ENCODE measurements around the gene MAPK12. TPM values are rescaled to one million over a fixed set of nuclear protein-coding genes. Genes with fewer than 3 reads are reported as not detected.

Gene MAPK12
- total RNA-seq, 2 donors from 2014 or later, result 5.0 to 13.0 TPM

DNA sequence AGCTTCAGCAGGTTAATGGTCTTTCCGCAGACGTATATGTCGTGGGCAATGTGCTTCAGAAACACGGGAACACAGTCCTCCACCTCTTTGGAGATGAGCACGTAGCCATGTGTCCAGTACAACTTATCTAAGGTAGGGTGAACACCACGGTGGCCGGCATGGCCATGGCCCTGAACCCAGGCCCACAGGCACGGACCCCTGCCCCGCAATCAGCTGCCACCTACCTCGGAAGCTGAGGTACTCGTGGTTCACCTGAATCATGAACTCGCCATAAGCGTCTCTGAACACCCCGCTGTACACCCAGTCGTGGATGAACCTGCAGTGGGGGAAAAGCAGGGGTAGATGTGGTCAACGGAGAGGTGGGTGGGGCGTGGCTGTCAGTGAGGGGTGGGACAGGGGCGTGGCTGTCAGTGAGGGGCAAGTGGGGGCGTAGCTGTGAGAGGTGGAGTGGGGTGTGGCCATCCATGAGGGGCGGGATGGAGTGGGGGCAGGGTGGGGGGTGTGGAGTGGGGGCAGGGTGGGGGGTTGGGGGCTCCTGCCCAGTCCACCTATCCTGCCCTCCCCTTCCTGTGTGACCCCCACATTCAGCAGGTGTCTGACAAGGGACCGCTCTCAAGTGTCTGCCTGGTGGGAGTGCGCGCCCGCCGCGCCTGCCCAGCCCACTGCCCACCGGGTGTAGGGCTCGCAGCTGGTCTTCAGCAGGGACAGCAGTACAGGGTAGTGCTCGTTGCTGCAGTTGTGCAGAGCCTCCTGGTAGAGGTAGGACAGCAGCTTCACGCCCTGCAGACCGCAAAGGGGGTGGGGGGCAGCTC is 35.2 kb downstream of the MAPK12 start:
- no peaks in the 10 kb centered on the region for H3K4me1 ChIP-seq
- H3K27ac ChIP-seq, result no peak overlapping the region
- no peak overlapping the region for H3K4me3 ChIP-seq
- peaks cover 68% of the 10 kb centered on the region for H3K36me3 ChIP-seq
- TF ChIP-seq, protein P1, sequence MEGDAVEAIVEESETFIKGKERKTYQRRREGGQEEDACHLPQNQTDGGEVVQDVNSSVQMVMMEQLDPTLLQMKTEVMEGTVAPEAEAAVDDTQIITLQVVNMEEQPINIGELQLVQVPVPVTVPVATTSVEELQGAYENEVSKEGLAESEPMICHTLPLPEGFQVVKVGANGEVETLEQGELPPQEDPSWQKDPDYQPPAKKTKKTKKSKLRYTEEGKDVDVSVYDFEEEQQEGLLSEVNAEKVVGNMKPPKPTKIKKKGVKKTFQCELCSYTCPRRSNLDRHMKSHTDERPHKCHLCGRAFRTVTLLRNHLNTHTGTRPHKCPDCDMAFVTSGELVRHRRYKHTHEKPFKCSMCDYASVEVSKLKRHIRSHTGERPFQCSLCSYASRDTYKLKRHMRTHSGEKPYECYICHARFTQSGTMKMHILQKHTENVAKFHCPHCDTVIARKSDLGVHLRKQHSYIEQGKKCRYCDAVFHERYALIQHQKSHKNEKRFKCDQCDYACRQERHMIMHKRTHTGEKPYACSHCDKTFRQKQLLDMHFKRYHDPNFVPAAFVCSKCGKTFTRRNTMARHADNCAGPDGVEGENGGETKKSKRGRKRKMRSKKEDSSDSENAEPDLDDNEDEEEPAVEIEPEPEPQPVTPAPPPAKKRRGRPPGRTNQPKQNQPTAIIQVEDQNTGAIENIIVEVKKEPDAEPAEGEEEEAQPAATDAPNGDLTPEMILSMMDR (IDR thresholded peaks at IDR 0.05), result no peak
- H3K27me3 ChIP-seq, result no peaks in the 10 kb centered on the region
- no peak for DNase-seq (ENCODE audit: low spot score)
- no peaks in the 10 kb centered on the region for H3K9me3 ChIP-seq

DNA sequence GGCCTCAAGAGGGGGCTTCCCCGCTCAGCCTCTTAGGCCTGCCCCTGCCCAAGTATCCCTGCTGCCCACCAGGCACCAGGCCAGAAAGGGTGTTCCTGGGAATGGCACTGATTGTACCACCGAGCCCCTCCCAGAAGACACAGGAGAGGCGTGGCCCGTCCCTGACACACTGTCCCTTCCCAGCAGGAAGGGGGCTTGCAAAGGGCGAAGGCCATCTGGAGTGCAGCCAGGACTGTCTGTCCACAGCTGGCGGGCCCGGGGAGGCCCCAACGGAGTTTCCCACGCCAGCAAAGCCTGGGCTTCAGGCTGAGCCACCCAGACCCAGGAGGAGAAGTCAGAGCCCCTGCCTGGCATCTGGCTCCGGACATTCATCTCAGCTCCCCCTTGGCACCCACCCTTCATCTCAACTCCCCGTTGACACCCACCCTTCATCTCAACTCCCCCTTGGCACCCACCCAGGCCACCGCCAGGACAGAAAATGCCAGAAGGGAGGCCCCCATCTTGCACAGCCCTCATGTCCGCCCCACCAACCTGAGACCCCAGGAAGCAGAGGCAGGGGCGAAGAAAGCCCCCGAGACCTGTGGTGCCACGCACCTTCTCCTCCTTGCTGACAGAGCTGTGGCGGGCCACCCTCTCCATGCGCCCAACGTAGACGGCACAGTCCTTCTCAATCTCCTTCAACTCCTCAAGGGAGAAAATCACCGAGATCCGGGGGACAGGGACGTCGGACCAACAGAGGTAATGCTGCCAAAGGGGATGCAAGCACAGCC is 36.1 kb downstream of the MAPK12 start:
- no peak for DNase-seq (ENCODE audit: low spot score)
- TF ChIP-seq, protein P1 (IDR thresholded peaks at IDR 0.05), result no peak
- Histone ChIP-seq H3K36me3 (peaks cover 77% of the 10 kb centered on the region), H3K4me1 (no peaks in the 10 kb centered on the region), H3K9me3 (no peaks in the 10 kb centered on the region), H3K27ac (no peak overlapping the region), H3K27me3 (no peaks in the 10 kb centered on the region), H3K4me3 (no peak overlapping the region)

DNA sequence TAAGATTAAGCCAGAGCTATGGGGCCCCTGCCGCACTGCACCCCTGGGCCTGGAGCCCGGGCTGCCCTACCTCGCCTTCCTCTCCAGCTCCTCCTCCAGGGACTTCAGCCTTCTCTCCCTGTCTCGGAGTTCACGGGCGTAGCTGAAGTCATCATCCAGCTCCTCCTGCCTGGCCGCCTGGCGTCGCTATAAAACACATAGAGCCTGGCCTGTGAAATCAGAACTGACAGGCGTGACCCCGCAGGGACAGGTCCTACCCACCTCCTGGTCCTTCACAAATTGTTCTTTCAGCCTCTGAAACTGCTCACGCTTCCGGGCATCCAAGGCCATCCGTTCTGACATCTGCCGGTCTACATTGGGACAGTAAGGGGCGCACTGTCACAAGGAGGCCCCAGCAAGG is 37.4 kb downstream of the MAPK12 start:
- Histone ChIP-seq H3K4me1 (peaks cover 0 to 4% of the 10 kb centered on the region in 2 donors), H3K9me3 (no peaks in the 10 kb centered on the region), H3K4me3 (no peak overlapping the region), H3K27me3 (no peaks in the 10 kb centered on the region), H3K36me3 (peaks cover 78% of the 10 kb centered on the region), H3K27ac (no peak overlapping the region)
- DNase-seq (ENCODE audit: low spot score), result no peak
- TF ChIP-seq, protein P1 (IDR thresholded peaks at IDR 0.05), result no peak

DNA sequence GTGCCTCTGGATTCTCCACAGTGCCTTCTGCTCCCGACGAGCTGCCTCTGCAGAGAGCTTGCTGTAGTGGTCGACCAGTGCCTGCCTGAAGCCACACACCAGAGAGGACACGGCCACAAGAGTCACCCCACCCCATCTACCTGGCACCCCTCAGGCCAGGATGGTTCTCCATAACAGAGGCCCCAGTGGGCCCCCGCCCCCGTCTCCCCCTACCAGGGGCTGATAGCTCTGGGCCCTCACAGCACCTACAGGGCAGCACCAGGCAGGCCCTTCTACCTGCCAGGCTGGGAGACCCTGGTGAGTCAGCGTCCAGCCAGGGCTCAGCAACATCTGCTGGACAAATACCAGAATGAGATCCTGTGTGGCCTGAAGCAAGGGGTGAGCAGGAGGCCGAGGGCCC is 39.0 kb downstream of the MAPK12 start:
- Histone ChIP-seq H3K4me1 (peaks cover 0 to 4% of the 10 kb centered on the region in 2 donors), H3K27ac (no peak overlapping the region), H3K4me3 (no peak overlapping the region), H3K36me3 (peaks cover 82% of the 10 kb centered on the region), H3K27me3 (no peaks in the 10 kb centered on the region), H3K9me3 (no peaks in the 10 kb centered on the region)
- TF ChIP-seq, protein P1 (IDR thresholded peaks at IDR 0.05), result no peak
- DNase-seq (ENCODE audit: low spot score), result no peak

DNA sequence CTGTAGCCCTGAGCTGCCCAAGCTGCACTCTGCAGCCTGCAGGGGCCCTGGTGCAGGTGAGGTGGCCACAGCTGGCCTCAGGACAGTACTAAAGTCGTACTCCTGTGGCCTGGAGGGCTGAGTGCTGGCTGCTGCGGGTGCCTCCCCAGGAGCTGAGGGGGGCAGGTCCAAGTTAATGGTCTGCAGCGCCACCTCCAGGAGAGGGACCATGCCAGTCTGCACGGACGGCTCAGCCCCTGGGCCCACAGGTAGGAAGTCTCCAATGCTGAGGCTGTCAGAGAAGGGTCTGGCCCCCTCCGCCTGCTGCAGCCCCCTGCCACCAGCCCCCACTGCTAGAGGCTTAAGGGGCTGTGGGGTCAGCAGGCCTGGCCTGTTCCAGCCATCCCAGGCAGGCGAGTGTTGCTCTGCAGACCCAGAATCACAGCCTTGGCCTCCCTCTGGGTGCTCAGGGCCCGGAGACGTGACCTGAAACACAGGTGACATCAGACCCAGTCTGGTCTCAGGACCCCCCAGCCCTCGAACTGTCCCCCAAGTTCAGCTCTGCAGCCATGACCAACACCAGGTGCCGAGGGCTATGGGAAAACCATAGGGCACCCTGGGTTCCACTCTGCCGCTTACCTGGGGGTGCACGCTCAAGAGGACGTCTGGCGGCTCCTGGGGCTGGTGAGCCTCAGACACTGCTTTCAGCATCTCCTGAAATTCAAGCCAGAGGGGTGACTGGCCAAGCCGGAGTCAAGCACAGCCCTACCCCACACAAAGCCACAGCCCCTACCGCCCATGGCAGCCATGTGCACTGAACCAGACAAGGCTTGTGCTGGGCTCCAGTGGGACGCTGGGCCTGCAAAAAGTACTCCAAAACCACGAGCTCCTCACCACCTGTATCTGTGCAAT is 39.8 kb downstream of the MAPK12 start:
- no peaks in the 10 kb centered on the region for H3K27me3 ChIP-seq
- TF ChIP-seq, protein P1 (IDR thresholded peaks at IDR 0.05), result no peak
- H3K4me1 ChIP-seq, result peaks cover 0 to 4% of the 10 kb centered on the region in 2 donors
- H3K9me3 ChIP-seq, result no peaks in the 10 kb centered on the region
- no peak for DNase-seq (ENCODE audit: low spot score)
- peaks cover 86% of the 10 kb centered on the region for H3K36me3 ChIP-seq
- no peak overlapping the region for H3K4me3 ChIP-seq
- H3K27ac ChIP-seq, result no peak overlapping the region
